GM19099 (cell line): ENCODE measurements around the gene LNX2.
A peak's percentile ranks its signal among the peaks of the same experiment; 100 is the strongest.

Experiments used
- POLR2A ChIP-seq: IDR thresholded peaks from 3 replicates; pipeline ENCODE4 v1.6.1; 2011; ENCODE audit warnings: low read depth; ENCODE audit not compliant: insufficient read length; ENCODE audit errors: extremely low read depth

The LNX2 gene

DNA sequence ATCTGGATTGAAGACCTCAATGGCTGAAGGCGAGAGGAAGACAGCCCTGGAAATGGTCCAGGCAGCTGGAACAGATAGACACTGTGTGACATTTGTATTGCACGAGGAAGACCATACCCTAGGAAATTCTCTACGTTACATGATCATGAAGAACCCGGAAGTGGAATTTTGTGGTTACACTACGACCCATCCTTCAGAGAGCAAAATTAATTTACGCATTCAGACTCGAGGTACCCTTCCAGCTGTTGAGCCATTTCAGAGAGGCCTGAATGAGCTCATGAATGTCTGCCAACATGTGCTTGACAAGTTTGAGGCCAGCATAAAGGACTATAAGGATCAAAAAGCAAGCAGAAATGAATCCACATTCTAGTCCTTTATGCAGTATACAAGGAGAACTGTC is 2.6 kb upstream of the LNX2 start:
- TF ChIP-seq POLR2A, result no peak

DNA sequence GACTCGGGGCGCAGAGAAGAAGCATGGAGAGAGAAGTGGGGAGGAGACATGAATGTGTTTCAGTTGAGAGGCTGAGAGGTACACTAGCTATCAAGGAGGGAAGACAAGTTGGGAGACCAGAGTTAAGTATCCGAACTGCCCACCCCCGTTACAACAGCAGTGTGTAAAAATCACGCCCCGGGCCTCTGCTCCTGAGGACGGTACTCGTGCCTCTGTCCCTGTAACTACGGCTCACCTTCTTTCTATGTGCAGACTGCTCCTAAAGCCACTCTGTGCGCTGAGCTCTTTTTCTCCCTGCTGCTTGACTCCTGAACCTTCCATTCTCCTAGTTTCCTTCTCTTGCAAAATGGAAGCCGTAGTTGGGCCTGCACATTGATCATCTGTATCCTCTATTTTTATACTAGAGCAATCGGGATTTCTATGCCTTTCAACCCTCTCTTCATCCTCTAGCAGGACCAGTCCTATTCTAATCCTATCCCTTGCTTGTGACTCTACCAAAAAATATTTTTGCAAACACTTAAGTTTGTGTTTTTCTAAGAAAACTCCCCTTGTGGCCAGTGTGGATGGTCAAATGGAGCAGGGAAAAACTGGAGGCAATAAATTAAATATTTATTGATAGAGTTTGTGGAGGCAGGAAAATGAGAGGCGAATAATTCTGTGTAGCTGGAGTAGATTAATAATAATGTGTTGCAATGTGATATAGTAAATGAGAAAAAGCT is 1.9 kb upstream of the LNX2 start:
- TF ChIP-seq POLR2A, result no peak

DNA sequence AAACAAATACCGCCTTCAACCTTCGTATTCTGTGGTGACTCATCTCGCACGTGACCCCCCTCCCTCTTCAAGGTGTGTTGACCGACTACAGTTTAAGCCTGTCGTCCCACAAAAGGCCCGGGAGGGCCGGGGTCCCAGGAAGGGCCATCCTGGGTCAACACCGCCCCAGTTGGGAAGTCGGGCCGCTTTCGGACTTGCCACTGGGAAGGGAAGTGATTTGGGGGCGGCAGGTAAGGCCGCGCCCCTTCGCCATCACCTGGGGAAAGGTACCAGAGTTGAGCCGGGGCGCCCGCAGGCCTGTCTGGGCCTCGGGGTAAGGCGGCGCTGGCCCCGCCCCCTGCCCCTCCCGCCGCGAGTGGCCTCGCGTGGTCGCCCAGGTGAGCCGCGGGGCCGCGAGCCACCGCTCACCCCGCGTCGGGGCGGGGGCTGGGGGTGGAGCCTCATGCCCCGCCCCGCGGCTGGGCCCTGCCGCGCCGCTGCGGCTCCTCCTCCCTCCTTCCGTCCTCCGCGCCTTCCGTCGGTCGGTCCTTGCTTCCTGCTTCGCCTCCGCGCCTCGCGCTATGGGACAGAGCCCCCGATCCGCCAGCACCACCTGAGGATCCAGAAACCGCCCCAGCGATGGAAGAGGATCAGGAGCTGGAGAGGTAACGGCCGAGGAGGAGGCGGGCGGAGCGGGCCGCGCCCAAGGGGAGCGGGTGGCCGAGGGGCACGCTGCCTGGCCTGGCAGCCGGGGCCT is 1.2 kb upstream of the LNX2 start, which contains the start of gene POLR1D:
Gene POLR1D (plus strand): TSS at position 527 of the 736 bp plus-strand sequence. CDS start 92 bp downstream, at position 619.
- peak; percentile 81 for TF ChIP-seq POLR2A

DNA sequence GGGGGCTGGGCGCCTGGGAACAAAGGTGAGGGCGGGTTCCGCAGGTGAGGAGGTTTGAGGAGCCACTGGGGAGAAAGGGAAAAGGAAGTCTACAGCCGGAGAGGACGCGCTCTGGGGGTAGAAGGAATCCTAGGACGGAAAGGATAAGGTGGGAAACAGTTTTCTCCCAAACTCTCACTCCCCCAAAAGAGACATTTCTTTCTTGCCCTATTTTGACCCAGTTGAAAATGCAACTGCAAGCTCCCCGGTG is 712 bp upstream of the LNX2 start:
- TF ChIP-seq POLR2A, result peak; percentile 5

DNA sequence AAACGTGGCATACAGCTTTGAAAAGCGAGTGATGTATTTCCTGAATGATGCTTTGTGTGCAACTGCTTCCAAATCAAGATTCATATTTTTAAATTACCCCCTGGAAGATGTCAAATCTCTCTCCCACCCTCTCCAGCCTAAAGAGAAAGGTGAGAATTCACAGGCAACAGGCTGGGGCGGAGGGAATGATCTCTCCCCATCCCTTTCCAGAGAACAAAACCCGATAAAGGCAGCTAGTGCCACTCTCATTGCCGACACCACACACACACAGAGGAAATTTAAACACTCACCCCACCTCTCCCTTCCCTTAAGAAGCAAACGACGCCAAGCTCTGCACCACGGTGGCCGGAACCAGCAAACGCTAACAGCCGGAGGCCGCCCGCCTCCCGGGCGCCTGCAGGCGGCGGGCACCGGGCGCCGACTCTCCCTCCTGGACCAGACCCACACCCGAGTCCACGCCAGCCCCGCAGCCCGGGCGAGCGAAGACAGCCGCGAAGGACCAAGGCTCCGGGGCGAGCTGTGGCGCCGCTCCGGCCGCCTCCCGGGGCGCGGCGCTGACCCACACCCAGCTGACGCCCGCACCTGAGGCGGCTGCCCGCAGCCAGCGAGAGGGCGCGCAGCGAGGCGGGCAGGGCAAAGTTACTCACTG is 477 bp downstream of the LNX2 start:
- no peak for TF ChIP-seq POLR2A

DNA sequence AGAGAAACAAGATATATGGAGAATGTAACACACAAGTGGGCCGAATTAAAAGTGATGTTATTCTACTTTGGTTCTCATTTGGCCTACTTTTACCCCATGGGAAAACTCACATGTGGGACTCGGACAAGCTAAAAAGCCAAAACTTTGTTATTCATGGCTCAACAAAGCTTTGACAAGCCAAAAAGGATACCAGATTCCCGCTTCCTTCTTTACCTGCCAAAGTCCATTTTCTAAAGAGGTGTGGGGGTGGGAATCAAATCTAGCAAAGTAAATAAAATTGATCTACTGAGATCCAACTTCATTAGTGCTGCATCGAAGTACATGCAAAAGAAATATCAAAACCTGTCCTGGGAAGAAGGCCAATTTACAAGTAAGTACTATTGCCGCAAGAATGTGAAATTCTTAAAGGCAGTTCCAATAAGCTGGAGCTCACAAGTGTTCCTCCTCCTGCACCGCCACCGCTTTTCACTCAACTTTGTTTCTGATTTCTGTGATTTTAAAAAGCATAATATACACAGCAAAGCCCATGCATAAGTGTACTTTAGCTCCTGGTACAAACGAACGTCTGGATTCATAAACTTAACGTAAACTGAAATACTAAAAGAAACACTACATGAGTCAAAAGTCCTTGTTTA is 1.1 kb downstream of the LNX2 start:
- no peak for TF ChIP-seq POLR2A

DNA sequence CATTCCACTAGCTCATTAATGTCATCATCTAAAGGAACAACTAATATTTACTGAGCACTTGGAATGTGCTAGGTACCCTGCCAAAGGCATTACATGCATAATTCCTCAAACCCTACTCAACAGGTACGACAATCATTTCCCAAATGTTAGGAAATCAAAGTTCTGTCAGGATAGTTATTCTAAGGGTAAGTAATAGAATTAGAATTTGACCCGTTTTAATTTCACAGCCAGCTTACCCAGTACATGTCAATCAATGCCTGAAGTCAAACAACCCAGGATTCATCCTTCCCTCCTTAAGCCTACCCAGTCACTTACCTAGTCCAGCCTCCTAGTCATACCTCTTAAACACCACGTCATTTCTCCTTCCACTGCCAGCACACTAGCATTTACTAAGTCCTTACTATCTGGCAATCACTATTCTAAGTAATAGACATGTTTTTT is 2.4 kb downstream of the LNX2 start:
- no peak for TF ChIP-seq POLR2A

DNA sequence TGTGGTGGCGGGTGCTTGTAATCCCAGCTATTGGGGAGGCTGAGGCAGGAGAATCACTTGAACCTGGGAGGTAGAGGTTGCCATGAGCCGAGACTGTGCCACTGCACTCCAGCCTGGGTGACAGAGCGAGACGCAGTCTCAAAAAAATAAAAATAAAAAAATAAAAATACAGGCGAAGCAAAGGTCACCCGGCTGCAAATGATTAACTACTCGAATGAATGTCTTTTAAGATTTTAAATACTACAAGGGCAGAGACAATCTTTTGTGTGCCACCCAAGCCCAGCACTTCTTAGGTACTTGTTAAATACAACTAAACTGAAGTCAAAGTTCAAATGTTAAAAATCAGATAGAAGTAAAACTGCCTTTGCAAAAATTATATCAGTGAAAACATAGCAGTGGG is 6.7 kb downstream of the LNX2 start:
- no peak for TF ChIP-seq POLR2A

DNA sequence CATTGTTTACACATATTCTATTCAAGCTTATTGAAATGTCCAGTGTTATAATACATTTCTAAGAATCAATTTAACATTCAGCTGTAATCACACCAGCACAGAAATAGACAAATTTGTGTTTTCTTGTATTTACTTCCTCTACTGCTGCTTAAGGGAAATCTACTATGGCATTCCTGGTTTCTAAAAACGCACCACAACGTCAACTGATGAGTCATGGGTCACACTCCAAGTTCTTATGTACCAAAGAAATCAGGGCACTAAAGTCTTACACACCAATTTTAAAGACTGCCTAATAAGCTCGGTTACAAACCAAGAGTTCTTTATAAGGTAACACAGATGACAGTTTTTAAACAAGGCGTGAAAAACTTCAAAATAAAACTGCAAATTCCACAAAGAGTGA is 13.2 kb downstream of the LNX2 start:
- no peak for TF ChIP-seq POLR2A

DNA sequence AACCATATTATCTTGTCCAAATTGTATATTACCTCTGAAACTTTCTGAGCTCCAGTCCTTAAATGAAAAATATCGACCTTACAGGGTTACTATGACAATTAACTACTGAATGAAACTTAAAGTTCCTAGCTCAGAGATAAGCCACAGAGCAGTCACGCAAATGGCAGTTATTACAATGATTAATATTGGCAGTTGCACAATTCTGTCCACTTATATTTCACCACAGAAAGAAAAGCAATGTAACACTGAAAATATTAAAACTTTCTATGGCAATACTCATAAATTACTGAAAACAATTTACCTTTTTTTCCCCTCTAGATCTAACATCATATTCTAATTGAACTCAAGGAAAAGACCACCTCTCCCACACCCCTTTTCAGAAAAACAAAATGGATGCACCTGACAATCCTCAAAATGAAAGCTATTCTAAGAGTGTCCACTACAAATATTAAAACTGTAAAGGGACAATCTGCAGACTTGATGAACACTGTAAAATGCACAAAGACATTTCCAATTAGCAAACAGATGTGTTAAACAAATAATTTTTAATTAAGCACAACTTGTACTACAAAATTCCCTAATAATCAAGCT is 14.6 kb downstream of the LNX2 start:
- TF ChIP-seq POLR2A, result no peak

DNA sequence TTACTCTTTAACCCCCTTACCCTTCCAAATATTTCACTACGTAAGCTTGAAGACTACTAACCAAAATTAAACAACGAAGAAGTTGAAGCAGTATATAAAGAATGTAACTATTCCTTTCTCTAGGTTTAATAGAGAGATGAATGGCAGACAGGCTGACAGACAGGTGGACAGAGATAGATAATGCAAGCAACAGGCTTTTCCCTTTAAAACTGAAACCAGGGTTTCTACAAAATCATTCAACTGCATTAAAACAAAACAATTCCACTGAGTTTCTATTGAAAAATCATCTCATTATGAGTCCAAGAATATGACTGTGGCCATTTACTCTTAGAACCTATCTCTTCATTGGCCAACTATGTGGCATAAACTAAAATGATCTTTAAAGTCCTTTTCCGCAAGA is 15.2 kb downstream of the LNX2 start:
- TF ChIP-seq POLR2A, result no peak

DNA sequence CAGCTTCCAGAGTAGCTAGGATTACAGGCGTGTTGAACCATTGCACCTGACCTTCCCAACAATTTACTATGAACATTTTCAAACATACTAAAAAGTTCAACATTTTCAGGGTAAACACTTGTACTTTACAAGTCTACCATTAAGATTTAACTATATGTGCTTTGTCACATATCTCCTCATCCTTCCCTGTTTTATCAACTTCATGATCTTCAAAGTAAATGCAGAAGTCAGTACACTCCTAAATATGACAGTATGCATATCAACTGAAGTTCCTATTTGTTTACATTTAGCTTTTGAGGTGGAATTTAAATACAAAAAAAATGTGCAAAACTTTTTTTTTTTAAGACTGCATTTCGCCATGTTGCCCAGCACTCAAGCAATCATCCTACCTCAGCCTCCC is 18.5 kb downstream of the LNX2 start:
- TF ChIP-seq POLR2A, result no peak

DNA sequence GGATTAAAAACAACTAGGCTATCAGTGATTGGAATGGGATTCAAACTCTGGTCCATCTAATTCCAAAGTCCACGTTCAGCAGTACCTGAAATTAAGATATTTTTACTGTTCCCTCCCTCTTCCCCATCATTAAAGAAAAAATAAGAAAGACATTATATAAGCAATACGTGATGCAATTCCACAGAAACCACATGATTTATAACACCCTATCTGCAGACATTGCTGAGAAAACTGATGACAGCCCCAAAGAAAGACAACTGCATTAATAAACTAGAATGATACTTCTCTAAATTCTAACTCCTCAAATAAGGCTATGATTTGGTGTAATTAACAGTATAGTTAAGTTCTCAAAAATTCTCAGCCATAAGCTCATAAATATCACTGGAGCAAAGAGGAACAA is 19.1 kb downstream of the LNX2 start:
- no peak for TF ChIP-seq POLR2A

DNA sequence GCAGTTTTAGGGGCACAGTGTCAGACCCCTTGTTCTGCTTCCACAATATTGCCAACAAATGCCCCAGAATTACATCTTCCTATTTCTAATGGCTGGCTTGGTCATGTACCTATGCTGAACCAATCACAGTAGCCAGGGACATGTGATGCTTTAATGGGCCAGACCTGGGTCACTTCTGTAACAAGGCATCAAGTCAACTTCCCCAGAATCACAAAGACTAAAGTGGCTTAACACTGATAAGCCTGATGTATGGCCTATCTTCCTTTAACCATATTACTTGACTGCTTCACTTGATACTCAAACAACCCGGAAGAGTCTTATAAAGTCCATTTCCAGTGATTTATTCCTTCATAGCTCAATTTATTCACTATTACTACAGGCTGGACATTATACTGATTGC is 19.6 kb downstream of the LNX2 start:
- no peak for TF ChIP-seq POLR2A

DNA sequence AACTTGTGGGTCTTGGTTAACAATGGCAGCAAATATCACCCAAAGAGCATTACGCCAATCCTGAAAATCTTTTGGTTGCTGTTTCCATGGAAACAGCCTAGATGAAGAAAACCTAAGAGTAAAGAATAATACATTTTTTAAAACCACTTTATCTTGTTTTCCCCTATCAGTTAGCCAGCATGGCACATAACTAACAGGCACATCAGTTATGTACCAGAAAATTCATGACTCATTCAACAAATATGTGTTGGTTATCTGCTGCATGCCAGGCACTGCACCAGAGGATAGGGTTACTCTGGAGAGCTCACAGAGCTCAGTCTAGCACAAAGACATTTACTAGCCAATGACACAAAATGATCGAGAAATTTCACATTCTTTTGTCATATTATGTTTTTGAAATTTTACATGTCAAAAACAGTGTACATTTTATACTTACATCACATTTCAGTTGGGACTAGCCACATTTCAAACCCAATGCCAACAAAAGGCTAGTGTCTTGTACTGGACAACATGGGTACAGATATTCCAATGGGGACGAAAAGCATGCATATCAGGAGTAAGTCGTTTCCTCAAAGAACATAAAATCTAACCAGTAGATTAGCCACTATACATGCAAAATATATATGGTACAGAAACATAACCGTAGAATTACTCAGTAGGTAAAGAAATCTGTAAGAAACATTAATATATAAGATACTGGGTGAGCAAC is 20.3 kb downstream of the LNX2 start:
- TF ChIP-seq POLR2A, result no peak

DNA sequence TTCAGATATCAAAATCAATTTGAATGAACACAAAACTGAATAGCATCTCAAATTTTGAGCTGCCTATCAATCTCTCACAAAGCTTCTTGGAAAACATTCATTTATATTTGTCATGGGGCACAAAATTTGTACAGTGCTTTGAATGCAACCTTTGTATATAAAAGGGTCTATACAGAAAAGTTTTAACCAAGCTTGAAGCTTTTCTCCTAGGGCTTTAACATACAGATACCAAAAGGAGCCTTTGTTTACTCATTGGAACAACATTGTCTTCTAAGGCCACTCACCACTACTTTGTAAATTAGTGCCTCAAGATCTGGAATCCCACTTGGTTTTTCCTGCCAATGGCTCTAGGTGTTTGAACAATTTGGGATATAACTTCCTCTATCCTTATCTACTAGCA is 21.2 kb downstream of the LNX2 start:
- TF ChIP-seq POLR2A, result no peak
